Glomerular endothelial cell (primary cell): ENCODE results near the gene BAHCC1. TPM values are rescaled to one million over a fixed set of nuclear protein-coding genes. Genes with fewer than 3 reads are reported as not detected.

Source experiments
- DNase-seq: peaks from one replicate; pipeline ENCODE4 v3.0.0-alpha.2; 2011; ENCODE audit warnings: low read depth, low spot score; ENCODE audit errors: extremely low read depth
- total RNA-seq: library from RNA; depleted of rRNA; stranded (reverse); fragments of >200 nt; gene quantifications from 2 replicates; pipeline ENCODE4 v1.2.3, GENCODE V29; 2015

Gene BAHCC1
- total RNA-seq, 1 donor from 2014 or later = 30.5 TPM

GRCh38 chr17:81396722-81397313 lies 1.6 kb downstream of the BAHCC1 start:
- no peak for DNase-seq

GRCh38 chr17:81397314-81398175 lies 2.3 kb downstream of the BAHCC1 start:
- DNase-seq = no peak

- no peak for DNase-seq
These were observed 3.0 kb downstream of the BAHCC1 start for GRCh38 chr17:81398176-81398831.

- DNase-seq = no peak
These were observed 3.7 kb downstream of the BAHCC1 start for GRCh38 chr17:81398832-81399411.

- DNase-seq = no peak
These were observed 4.4 kb downstream of the BAHCC1 start for GRCh38 chr17:81399481-81400153.

- no peak for DNase-seq
These were observed 5.1 kb downstream of the BAHCC1 start for GRCh38 chr17:81400154-81400977.

GRCh38 chr17:81400996-81401722 lies 5.9 kb downstream of the BAHCC1 start:
- DNase-seq = no peak

- no peak for DNase-seq
These were observed 6.7 kb downstream of the BAHCC1 start for GRCh38 chr17:81401723-81402529.

GRCh38 chr17:81402530-81402941 lies 7.3 kb downstream of the BAHCC1 start:
- DNase-seq = no peak

GRCh38 chr17:81402981-81403467 lies 7.8 kb downstream of the BAHCC1 start:
- no peak for DNase-seq

GRCh38 chr17:81403671-81404534 lies 8.6 kb downstream of the BAHCC1 start:
- DNase-seq = no peak

GRCh38 chr17:81404558-81405165 lies 9.4 kb downstream of the BAHCC1 start:
- DNase-seq = no peak

GRCh38 chr17:81405411-81405872 lies 10.2 kb downstream of the BAHCC1 start:
- DNase-seq = no peak

GRCh38 chr17:81406117-81406953 lies 11.1 kb downstream of the BAHCC1 start:
- no peak for DNase-seq

- DNase-seq = no peak
These were observed 12.8 kb downstream of the BAHCC1 start for GRCh38 chr17:81408049-81408448.
